ENCODE results near the gene NFIX.

DNA sequence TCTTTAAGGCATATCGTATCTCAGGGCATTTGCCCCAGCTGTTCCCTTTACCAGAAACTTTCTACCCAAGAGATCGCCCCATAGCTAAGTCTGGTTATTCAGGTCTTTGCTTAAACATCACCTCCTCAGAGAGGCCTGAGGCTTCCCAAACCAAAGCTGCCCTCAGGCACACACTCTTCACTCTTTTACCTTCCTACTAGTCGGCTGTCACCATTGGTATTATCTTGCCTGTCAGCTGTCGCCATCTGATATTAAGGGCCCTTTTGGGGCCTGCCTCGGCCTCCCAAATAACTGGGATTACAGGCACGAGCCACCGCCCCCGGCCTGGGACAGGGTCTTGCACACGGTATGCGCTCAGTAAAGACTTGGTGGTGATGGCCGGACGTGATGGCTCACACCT, 39.3 kb upstream of the NFIX start:
- no peak for TF ChIP-seq GATA2 (IDR thresholded peaks at IDR 0.05; ENCODE audit: low read depth, low read length)
- TF ChIP-seq GATA3 (IDR thresholded peaks at IDR 0.05; ENCODE audit: low read depth, low read length): no peak
